Activated naive CD4-positive, alpha-beta T cell treated with anti-CD3 and anti-CD28 coated beads, Interleukin-2, amount 50 U/mL, for 72 hours (primary cell): ENCODE measurements around the gene TBCEL. TPM values are rescaled to one million over a fixed set of nuclear protein-coding genes. Genes with fewer than 3 reads are reported as not detected.
A peak's percentile ranks its signal among the peaks of the same experiment; 100 is the strongest.
"Not testable (repeated sequence)": the region's sequence is repeated elsewhere in the genome, so short reads cannot be mapped to it uniquely, and the experiment has no call there.

Source experiments
- ATAC-seq, 2 donors: fragments of 150-1000 bp; cut with Tn5 transposase; 2 replicates each; pipeline ENCODE4 v1.10.0; 2021; ENCODE audit warnings: mild to moderate bottlenecking in 2 of 2, moderate library complexity in 2 of 2
- DNase-seq, 2 donors: peaks; one replicate each; pipeline ENCODE4 v3.0.0; 2021 to 2022; ENCODE audit warnings: low spot score in 2 of 2
- H3K27ac Mint-ChIP-seq, 2 donors: one replicate each; pipeline ENCODE4 v1.8.0; 2022; ENCODE audit warnings: mild to moderate bottlenecking in 2 of 2, mixed read lengths in 2 of 2
- H3K36me3 Mint-ChIP-seq, 2 donors: one replicate each; pipeline ENCODE4 v1.8.0; 2022; ENCODE audit warnings: mixed read lengths in 2 of 2
- H3K9me3 Mint-ChIP-seq, 2 donors: one replicate each; pipeline ENCODE4 v1.8.0; 2022; ENCODE audit warnings: mixed read lengths in 2 of 2
- total RNA-seq, 2 donors: library from RNA; stranded (reverse); gene quantifications; one replicate each; pipeline ENCODE4 v1.2.3, GENCODE V29; 2022

Gene TBCEL
- total RNA-seq, 2 donors from 2014 or later: 6.9 to 9.4 TPM

DNA sequence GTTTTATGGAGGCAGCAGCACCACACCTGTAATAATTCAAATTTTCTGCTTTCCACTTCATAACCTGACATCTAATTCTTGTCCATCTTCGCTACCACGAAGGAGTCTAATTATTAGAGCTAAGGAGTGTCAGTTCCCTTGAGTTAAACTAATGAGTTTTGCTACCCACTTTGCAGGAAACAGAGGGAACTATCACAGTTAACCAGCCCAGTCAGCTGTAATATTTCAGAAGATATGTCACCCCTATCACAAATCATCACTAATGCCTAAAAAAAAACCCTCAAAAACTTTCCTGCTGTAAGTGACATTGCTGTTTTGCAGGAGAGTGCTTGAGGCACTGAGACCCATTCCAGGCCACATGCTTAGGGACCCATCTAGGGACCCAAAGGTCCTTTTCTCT lies 85.6 kb downstream of the TBCEL start:
- no peak for ATAC-seq
- no peak for DNase-seq
- H3K9me3 Mint-ChIP-seq: no peaks in the 10 kb centered on the region
- H3K27ac Mint-ChIP-seq: no peak overlapping the region
- no peaks in the 10 kb centered on the region for H3K36me3 Mint-ChIP-seq

DNA sequence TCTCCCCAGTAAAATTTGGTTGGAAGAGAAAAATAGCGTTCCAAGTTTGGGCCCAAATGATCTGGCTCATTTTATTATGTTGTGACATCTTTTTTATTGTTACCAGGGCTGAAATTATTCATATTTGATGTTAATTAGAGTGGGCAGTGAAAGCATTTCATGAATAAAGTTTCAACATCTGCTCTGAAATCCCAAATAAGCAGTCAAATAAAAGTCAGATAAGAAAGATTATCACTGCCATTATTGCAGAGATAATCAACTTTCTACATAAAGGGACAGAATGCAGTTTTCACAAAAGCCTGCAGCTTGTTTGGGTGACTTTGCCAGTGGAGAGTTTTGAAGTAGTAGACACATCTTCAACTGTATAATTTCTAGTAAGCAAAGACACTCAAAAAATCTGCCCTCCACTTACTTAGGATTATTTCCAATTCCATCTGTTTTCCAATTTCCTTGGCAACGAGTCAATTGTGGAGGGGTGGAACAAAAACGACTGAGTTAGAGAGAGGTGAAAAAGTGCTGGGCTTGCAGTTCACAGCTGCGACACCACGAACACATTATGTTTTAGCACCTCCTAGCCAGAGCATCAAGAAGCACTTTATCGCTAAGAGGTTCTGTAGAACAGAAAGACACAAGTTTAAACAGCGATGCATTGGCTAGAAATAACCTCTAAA lies 86.1 kb downstream of the TBCEL start:
- ATAC-seq (no peak), DNase-seq (no peak)
- Mint-ChIP-seq H3K36me3 (no peaks in the 10 kb centered on the region), H3K9me3 (no peaks in the 10 kb centered on the region), H3K27ac (no peak overlapping the region)

DNA sequence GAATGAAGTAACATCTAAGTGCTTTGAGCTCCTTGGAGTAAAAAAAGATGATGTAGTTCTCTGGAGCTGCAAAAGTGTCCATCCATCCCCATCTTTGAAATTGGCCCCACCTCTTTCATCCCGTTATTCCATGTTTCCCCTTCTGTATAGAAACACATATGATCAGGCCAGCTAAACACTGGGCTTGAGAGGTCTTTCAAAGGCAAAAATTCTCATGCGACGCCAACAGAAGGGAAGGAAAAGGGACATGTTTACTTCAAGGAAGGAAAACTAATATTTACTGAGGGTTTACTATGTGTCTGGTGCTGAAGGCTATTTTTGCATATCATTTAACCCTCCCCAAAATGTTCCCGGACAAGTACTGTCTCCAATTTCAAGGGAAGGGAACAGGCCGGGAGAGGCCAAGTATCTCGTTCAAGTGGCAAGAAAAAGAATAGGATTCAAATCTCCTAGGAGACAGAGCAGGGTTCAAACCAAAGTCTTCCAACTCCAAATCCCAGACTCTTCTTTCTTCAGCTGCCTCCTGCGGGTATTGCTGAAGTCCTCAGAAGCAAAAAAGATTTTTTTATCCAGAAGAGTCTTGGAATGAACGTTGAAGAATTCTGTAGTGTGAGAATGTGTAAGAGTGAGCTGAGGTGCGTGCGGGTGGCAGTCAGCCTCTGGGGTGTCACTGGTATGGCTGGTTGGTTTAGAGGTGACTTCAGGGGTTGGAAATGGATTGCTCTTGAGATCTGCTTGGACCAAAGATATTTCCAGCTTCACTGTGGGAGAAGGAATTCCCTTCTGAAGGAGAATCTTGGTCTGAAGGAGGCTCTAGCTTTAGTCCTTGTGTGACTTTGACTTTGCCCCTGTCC lies 87.2 kb downstream of the TBCEL start:
- no peak for DNase-seq
- H3K36me3 Mint-ChIP-seq: no peaks in the 10 kb centered on the region
- ATAC-seq: no peak
- H3K27ac Mint-ChIP-seq: no peak overlapping the region
- no peaks in the 10 kb centered on the region for H3K9me3 Mint-ChIP-seq

DNA sequence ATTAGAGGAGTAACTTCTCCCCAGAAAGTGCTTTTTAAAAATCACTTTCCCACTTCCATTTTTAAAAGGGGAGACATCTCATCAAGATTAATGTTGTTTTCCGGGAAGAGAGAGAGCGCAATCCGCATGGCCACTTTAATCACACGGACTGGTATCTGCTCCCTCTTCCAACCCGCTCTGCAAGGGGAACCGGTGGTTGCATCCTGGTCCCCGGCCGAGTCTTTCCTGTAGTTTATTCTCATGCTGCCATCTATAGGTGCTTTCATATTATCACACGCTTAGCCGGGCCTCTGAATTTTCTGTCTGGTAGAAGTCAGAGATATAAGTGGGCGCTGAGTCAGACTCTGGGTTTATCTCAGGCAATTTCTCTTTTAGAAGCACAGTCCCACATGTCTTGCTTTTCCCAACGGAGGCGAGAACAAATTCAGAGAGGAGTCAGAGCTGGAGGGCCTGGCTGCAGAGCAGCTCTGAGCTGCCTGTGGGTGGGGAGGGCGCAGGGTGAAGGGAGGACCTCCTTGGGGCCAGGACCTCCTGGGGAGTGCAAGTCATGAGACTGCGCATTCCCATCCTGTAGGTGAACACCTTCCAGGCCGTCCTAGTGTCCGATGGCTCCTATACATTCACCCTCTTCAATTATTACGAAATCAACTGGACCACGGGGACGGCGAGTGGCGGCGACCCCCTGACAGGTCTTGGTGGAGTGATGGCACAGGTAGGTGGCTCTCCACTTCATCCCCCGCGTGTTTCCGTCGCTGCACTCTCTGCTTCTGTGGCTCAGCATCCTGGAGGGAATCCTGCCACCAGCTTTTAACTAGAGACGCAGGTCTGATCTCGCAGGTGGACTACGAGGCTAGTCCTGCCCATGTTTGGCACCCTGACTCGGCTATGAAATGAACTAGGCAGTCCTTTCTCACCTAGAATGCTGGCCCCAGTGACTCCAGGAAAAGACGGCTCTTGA lies 88.9 kb downstream of the TBCEL start:
- DNase-seq (peak in 1 of 2 donors; percentile 27), ATAC-seq (peak; percentile 56 to 76)
- H3K9me3 Mint-ChIP-seq: no peaks in the 10 kb centered on the region
- no peaks in the 10 kb centered on the region for H3K36me3 Mint-ChIP-seq
- no peak overlapping the region for H3K27ac Mint-ChIP-seq

DNA sequence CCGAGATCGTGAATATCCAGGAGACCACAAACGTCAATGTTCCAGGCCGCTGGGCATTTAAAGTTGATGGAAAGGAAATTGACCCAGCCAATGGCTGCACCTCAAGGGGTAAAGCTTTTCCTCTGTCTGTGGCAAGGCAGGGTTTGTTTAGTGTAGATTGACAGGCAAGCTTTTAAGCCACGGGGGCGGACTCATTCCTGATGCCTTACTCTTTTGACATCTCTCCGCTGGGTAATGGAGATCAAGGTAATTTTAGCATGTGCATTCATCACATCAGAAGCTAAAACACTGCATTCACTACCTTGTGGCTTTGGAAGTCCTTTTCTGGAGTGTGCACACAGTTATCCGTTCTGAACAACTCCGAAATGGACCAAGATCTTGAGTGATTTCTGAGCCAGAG lies 89.7 kb downstream of the TBCEL start:
- ATAC-seq (no peak), DNase-seq (no peak)
- no peaks in the 10 kb centered on the region for H3K9me3 Mint-ChIP-seq
- H3K36me3 Mint-ChIP-seq: no peaks in the 10 kb centered on the region
- no peak overlapping the region for H3K27ac Mint-ChIP-seq

DNA sequence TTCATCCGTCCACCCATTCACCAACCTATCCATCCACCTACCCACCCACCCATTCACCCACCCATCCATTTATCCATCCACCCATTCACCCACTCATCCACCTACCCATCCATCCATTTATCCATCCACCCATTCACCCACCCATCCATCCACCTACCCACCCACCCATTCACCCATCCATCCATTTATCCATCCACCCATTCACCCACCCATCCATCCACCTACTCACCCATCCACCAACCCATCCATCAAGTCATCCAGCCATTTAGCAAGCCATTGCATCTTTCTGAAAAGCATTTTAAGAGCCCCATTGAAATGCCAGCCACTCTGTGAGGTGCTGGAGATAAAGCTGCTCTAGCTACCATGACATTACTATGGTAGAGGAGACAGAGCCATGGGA lies 91.1 kb downstream of the TBCEL start:
- not testable (repeated sequence) for H3K9me3 Mint-ChIP-seq, DNase-seq, H3K36me3 Mint-ChIP-seq, H3K27ac Mint-ChIP-seq, ATAC-seq

DNA sequence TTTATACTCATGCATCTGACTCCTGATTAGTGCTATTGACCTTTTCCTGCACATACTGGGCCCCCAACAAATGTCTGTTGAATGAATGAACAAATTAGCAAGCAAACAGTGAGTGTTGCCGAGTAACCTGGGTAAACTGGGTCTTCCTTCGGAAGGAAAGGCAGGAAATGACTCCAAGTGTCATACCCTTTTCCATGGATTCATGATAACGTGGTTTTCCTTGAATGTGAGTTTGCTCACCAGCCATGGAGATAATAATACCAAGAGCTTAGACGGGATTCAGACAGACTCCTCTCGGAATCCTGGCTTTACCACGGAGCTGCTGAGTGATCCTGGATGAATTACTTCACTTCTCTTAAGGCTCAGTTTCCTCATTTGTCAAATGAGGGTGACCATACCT lies 93.9 kb downstream of the TBCEL start:
- no peak for DNase-seq
- Mint-ChIP-seq H3K9me3 (peaks cover 0 to 3% of the 10 kb centered on the region in 2 donors), H3K36me3 (no peaks in the 10 kb centered on the region), H3K27ac (no peak overlapping the region)
- no peak for ATAC-seq

DNA sequence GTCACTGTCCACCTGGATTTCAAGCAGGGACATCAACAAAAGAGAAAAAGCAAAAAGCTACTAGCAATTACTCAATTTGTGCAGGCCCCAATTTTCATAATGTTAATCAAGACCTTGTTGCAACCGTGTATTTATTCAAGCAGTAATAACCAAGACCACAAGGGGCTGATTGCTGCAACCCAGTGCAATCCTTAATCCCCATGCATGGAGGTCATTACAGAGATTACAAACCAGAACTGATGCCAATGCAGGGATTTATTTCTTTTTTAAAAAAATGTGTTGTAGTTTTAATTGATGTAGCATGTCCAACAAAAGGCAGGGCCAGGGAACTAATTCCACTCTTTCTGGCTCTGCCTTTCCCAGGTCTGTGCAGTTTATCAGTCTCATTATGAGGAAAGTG lies 95.5 kb downstream of the TBCEL start:
- no peak overlapping the region for H3K27ac Mint-ChIP-seq
- peaks cover 7 to 9% of the 10 kb centered on the region in 2 donors for H3K9me3 Mint-ChIP-seq
- no peaks in the 10 kb centered on the region for H3K36me3 Mint-ChIP-seq
- no peak for ATAC-seq
- no peak for DNase-seq

DNA sequence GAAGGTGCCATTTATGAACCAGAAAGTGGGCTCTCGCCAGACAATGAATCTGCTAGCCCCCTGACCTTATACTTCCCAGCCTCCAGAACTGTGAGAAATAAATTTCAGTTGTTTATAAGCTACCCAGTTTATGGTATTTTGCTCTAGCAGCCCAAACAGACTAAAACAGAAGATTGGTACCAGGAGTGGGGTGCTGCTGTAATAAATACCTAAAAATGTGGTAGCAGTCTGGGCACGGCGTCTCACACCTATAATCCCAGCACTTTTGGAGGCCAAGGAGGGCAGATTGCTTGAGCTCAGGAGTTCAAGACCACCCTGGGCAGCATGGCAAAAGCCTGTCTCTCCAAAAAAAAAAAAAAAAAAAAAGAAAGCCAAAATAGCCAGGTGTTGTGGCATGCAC lies 98.4 kb downstream of the TBCEL start:
- Mint-ChIP-seq H3K27ac (no peak overlapping the region), H3K9me3 (peaks cover 7 to 9% of the 10 kb centered on the region in 2 donors), H3K36me3 (no peaks in the 10 kb centered on the region)
- no peak for DNase-seq
- ATAC-seq: no peak

DNA sequence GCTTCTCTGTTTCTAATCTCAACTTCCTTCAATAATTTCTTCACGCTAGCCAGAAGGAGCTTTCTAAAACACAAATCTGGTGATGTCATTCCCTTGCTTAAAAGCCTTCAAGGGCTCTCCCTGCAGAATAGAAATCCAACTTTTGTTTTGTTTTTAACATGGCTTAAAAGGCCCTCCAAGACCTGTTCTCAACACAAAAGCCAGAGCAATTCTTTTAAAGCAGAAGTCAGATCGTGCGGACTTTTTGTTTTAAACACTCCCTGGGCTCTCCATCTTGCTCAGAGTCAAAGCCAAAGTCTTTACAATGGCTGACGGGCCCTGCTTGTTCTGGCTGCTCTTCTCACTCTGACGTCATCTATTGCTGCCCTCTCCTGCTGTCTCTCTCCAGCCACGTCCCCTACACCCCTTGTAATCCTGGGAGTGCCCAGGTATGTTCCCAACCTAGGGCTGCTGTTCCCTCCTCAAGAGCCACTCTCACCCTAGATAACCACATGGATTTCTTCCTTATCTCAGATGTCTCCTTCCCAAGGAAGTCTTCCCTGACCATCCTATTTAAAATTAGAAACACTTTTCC lies 99.7 kb downstream of the TBCEL start:
- ATAC-seq (no peak), DNase-seq (no peak)
- no peaks in the 10 kb centered on the region for H3K36me3 Mint-ChIP-seq
- H3K27ac Mint-ChIP-seq: no peak overlapping the region
- peaks cover 7 to 9% of the 10 kb centered on the region in 2 donors for H3K9me3 Mint-ChIP-seq

DNA sequence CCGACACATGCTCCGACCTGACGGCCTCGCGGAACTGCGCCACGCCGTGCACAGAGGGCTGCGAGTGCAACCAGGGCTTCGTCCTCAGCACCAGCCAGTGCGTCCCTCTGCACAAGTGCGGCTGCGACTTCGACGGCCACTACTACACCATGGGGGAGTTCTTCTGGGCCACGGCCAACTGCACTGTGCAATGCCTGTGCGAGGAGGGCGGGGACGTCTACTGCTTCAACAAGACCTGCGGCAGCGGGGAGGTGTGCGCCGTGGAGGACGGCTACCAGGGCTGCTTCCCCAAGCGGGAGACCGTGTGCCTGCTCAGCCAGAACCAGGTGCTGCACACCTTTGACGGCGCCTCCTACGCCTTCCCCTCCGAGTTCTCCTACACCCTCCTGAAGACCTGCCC lies 103.9 kb downstream of the TBCEL start:
- DNase-seq (no peak), ATAC-seq (no peak)
- Mint-ChIP-seq H3K9me3 (peaks cover 3 to 9% of the 10 kb centered on the region in 2 donors), H3K27ac (no peak overlapping the region), H3K36me3 (no peaks in the 10 kb centered on the region)

DNA sequence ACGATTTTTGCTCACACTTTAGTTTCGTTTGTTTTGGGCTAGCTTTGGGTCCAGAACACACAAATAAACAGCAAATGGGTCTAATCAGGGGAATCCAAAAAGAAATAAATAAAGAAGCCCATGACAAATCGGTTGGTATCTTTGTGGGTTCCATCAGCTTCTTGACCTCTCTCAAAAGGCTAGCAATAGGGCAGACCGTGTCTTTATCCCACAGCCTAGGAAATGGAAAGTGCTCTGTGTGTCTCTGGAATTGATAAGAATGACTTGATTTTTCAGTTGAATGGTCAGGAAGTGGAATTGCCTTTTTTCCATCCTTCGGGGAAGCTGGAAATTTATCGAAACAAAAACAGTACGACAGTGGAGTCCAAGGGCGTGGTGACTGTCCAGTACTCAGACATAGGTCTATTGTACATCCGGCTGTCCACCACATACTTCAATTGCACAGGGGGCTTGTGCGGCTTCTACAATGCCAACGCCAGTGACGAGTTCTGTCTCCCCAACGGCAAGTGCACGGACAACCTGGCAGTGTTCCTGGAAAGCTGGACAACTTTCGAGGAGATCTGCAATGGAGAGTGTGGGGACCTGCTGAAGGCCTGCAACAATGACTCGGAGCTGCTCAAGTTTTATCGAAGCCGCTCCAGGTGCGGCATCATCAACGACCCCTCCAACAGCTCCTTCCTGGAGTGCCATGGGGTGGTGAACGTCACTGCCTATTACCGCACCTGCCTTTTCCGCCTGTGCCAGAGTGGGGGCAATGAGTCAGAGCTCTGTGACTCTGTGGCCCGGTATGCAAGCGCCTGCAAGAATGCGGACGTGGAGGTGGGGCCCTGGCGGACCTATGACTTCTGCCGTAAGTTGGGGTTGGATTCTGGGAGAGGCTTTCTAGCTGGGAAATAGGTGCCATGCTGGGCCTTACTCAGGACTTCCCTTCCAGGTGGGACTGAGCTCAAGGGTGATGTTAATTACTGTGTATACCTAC lies 105.7 kb downstream of the TBCEL start:
- ATAC-seq (no peak), DNase-seq (no peak)
- H3K36me3 Mint-ChIP-seq: no peaks in the 10 kb centered on the region
- H3K9me3 Mint-ChIP-seq: no peaks in the 10 kb centered on the region
- H3K27ac Mint-ChIP-seq: no peak overlapping the region

DNA sequence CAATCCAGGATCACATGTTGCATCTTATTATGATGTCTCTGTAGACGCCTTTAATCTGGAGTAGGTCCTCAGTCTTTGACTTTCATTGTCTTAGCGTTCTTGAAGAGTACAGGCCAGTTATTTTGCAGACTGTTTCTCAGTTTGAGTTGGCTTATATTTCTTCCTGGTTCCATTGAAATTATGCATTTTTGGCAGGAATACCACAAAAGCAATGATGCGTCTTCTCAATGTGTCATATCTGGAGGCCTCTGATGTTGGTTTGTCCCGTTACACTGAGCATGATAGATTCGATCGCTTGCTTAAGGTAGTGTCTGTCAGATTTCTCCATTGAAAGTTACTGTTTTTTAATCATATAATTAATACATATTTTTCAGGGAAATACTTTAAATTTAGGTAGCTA lies 107.8 kb downstream of the TBCEL start:
- H3K36me3 Mint-ChIP-seq: no peaks in the 10 kb centered on the region
- ATAC-seq (no peak), DNase-seq (no peak)
- H3K9me3 Mint-ChIP-seq: no peaks in the 10 kb centered on the region
- H3K27ac Mint-ChIP-seq: no peak overlapping the region

DNA sequence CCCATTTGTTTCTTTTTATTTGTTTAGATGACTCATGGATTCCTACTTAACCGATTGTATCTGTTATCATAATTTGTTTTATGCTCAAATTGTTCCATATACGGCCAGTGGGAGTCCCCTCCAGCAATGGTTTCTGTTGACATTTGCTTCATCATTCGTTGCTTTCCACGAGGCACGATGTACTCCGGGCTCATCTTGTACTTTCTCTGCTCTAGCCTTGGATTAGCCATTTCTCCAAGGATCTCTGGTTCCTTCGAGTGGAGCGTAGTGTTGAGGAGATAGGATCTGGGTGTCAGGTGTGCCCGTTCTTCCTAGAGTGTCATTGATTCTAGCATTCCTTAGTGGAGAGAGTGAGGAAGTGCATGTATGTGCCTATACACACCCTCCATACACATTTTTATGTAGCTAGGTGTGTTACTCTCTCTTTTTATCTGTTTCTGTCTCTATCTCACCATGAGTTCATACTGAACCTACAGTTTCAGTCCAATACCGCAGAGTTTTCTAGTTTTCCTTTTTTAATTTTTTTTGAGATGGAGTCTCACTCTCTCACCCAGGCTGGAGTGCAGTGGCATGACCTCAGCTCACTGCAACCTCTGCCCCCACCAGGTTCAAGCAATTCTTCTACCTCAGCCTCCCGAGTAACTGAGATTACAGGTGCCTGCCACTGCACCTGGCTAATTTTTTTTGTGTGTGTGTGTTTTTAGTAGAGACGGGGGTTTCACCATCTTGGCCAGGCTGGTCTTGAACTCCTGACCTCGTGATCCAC lies 108.5 kb downstream of the TBCEL start:
- H3K27ac Mint-ChIP-seq: no peak overlapping the region
- no peak for ATAC-seq
- H3K9me3 Mint-ChIP-seq: no peaks in the 10 kb centered on the region
- no peak for DNase-seq
- H3K36me3 Mint-ChIP-seq: no peaks in the 10 kb centered on the region

DNA sequence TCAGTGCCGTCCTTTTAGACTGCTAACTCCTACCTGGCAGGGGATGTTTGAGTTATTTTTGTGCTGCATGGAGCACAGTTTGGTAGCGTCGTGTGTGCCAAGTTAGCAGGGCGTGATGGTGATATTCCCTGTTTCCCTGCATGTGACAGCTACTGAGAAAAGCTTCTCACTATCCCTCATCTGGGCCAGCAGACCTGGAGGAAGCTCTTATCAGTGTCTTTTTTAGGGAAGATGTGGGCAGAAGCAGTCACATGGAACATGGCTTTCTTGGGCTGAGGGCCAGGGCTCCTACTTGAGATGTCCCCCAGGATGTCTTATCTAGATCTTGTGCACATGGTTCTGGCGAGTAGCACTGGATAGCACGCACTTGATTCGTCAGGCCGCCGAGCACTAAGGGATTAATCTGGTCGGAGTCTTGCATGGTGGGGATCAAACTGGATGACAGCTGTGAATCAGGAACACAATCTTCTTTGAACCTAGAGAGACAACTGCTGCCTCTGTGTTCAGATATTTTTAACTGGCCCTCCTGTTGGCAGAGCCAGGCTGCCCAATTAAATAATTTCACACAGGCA lies 110.9 kb downstream of the TBCEL start:
- Mint-ChIP-seq H3K9me3 (no peaks in the 10 kb centered on the region), H3K27ac (no peak overlapping the region), H3K36me3 (no peaks in the 10 kb centered on the region)
- ATAC-seq (no peak), DNase-seq (no peak)
